H1 (cell line): ENCODE data around the gene ARMC9. TPM values are rescaled to one million over a fixed set of nuclear protein-coding genes. Genes with fewer than 3 reads are reported as not detected.

Source experiments
- CTCF ChIA-PET: fragments of 300-600 bp; sonication (Branson Sonifier 250); formaldehyde crosslinking; loops from one replicate; lab custom pipeline; 2021; ENCODE audit not compliant: partially characterized antibody; lab: Charles Lee
- POLR2A ChIA-PET: fragments of 300-600 bp; sonication (Branson Sonifier 250); formaldehyde crosslinking; loops from one replicate; lab custom pipeline; 2021; ENCODE audit warnings: inconsistent platforms; ENCODE audit not compliant: partially characterized antibody; lab: Charles Lee
- DNase-seq, 2 experiments: peaks; one replicate each; pipeline versions ENCODE4 v3.0.0 to v3.0.0-alpha.2; 2010 to 2022; ENCODE audit warnings: low spot score in 2 of 2, low read depth in 1 of 2, mixed read lengths in 1 of 2
- FAIRE-seq: peaks from 2 replicates; lab custom pipeline; 2011; peaks lifted over from hg19 to GRCh38; lab: Jason Lieb, UNC
- H2AFZ ChIP-seq: 2 replicates; pipeline ENCODE4 v1.8.1; 2012; ENCODE audit warnings: low read length, inconsistent platforms
- H2AK5ac ChIP-seq: 2 replicates; pipeline ENCODE4 v1.6.1; 2013; ENCODE audit warnings: low read depth, low read length
- H2BK120ac ChIP-seq: replicated peaks from 2 replicates; pipeline ENCODE3; 2013; ENCODE audit warnings: low read depth, low read length, inconsistent platforms
- H2BK12ac ChIP-seq: 2 replicates; pipeline ENCODE4 v1.6.1; 2013; ENCODE audit warnings: low read depth, low read length
- H2BK15ac ChIP-seq: 2 replicates; pipeline ENCODE4 v1.6.1; 2013; ENCODE audit warnings: low read length
- H2BK20ac ChIP-seq: 2 replicates; pipeline ENCODE4 v1.6.1; 2013; ENCODE audit warnings: low read length
- H2BK5ac ChIP-seq: 2 replicates; pipeline ENCODE4 v1.6.1; 2013; ENCODE audit warnings: low read depth, low read length
- H3K14ac ChIP-seq: 2 replicates; pipeline ENCODE4 v1.6.1; 2013; ENCODE audit warnings: inconsistent platforms; ENCODE audit not compliant: insufficient read length
- H3K18ac ChIP-seq: 2 replicates; pipeline ENCODE4 v1.6.1; 2013; ENCODE audit warnings: low read length; ENCODE audit errors: extremely low read depth
- H3K23ac ChIP-seq: 2 replicates; pipeline ENCODE4 v1.6.1; 2013; ENCODE audit warnings: inconsistent platforms; ENCODE audit not compliant: insufficient read length
- H3K23me2 ChIP-seq: 2 replicates; pipeline ENCODE4 v1.6.1; 2013; ENCODE audit warnings: low read depth, low read length
- H3K27ac ChIP-seq: 2 replicates; pipeline ENCODE4 v1.6.1; 2011; ENCODE audit warnings: low read depth, low read length, inconsistent platforms
- H3K27me3 ChIP-seq, 4 experiments: replicated peaks in 1 of 4; 1 replicate in 1 of 4; 2 replicates in 3 of 4; pipeline versions ENCODE4 v1.6.1 to v1.8.1; 2011 to 2013; ENCODE audit warnings: low read length in 3 of 4, mild to moderate bottlenecking in 3 of 4, inconsistent platforms in 2 of 4, mixed read lengths in 2 of 4, moderate library complexity in 1 of 4; ENCODE audit not compliant: control insufficient read depth in 3 of 4, insufficient read depth in 3 of 4; ENCODE audit errors: extremely low read depth in 1 of 4
- H3K36me3 ChIP-seq, 4 experiments: 2 replicates each; pipeline versions ENCODE4 v1.6.1 to v1.8.1; 2011 to 2013; ENCODE audit warnings: mild to moderate bottlenecking in 4 of 4, low read length in 3 of 4, moderate library complexity in 2 of 4, control low read depth in 1 of 4, inconsistent platforms in 1 of 4; ENCODE audit not compliant: insufficient read depth in 4 of 4, control insufficient read depth in 2 of 4
- H3K4ac ChIP-seq: replicated peaks from 2 replicates; pipeline ENCODE3; 2013; ENCODE audit warnings: low read length, low read depth, mixed read lengths, inconsistent platforms; ENCODE audit not compliant: insufficient read length
- H3K4me1 ChIP-seq, 4 experiments: replicated peaks in 1 of 4; 1 replicate in 1 of 4; 2 replicates in 3 of 4; pipeline versions ENCODE4 v1.6.1 to v1.8.1; 2011 to 2013; ENCODE audit warnings: low read length in 3 of 4, inconsistent platforms in 2 of 4, mixed read lengths in 1 of 4; ENCODE audit not compliant: insufficient read depth in 4 of 4, control insufficient read depth in 3 of 4
- H3K4me2 ChIP-seq, 2 experiments: 2 replicates each; pipeline versions ENCODE4 v1.6.1 to v1.8.1; 2011 to 2013; ENCODE audit warnings: low read depth in 2 of 2, low read length in 2 of 2, control low read depth in 1 of 2, inconsistent platforms in 1 of 2, mild to moderate bottlenecking in 1 of 2; ENCODE audit not compliant: insufficient read depth in 1 of 2
- H3K4me3 ChIP-seq, 4 experiments: fragments of 200-600, 300-600 bp in 1 of 4; sonication (generic), shearing (Covaris generic), sonication (Bioruptor Twin) in 1 of 4; 2 replicates each; pipeline versions ENCODE4 v1.5.1 to v1.8.1; 2011 to 2016; ENCODE audit warnings: low read length in 4 of 4, low read depth in 3 of 4, control low read depth in 2 of 4, inconsistent platforms in 2 of 4, mild to moderate bottlenecking in 2 of 4, mixed read lengths in 1 of 4, moderate library complexity in 1 of 4; ENCODE audit not compliant: insufficient read depth in 2 of 4; ENCODE audit errors: extremely low read depth in 1 of 4
- H3K56ac ChIP-seq: replicated peaks from 2 replicates; pipeline ENCODE3; 2013; ENCODE audit warnings: low read depth, mild to moderate bottlenecking, mixed read lengths, low read length, inconsistent platforms; ENCODE audit not compliant: insufficient read length
- H3K79me1 ChIP-seq: 2 replicates; pipeline ENCODE4 v1.6.1; 2013; ENCODE audit warnings: low read depth, low read length, control low read depth
- H3K79me2 ChIP-seq, 2 experiments: 2 replicates each; pipeline versions ENCODE4 v1.6.1 to v1.8.1; 2012 to 2013; ENCODE audit warnings: low read length in 2 of 2, mild to moderate bottlenecking in 2 of 2, inconsistent platforms in 1 of 2; ENCODE audit not compliant: insufficient read depth in 2 of 2, control insufficient read depth in 1 of 2
- H3K9ac ChIP-seq, 4 experiments: replicated peaks in 1 of 4; 1 replicate in 1 of 4; 2 replicates in 3 of 4; pipeline versions ENCODE4 v1.6.1 to v1.8.1; 2011 to 2013; ENCODE audit warnings: low read depth in 3 of 4, low read length in 3 of 4, control low read depth in 2 of 4, mild to moderate bottlenecking in 2 of 4, moderate library complexity in 2 of 4, inconsistent platforms in 1 of 4; ENCODE audit errors: extremely low read depth in 1 of 4
- H3K9me3 ChIP-seq, 2 experiments: 2 replicates each; pipeline versions ENCODE4 v1.6.1 to v1.8.1; 2012 to 2013; ENCODE audit warnings: mild to moderate bottlenecking in 2 of 2, moderate library complexity in 2 of 2, control low read depth in 1 of 2, inconsistent platforms in 1 of 2, low read depth in 1 of 2, low read length in 1 of 2, mixed read lengths in 1 of 2; ENCODE audit not compliant: insufficient read depth in 2 of 2
- H4K20me1 ChIP-seq, 2 experiments: replicated peaks in 1 of 2; 2 replicates each; pipeline versions ENCODE3 to v1.8.1; 2011 to 2013; ENCODE audit warnings: inconsistent platforms in 2 of 2, low read length in 2 of 2, mild to moderate bottlenecking in 1 of 2; ENCODE audit not compliant: insufficient read depth in 2 of 2, control insufficient read depth in 1 of 2
- H4K5ac ChIP-seq: 2 replicates; pipeline ENCODE4 v1.6.1; 2013; ENCODE audit warnings: low read length, low read depth, mixed read lengths, inconsistent platforms; ENCODE audit not compliant: insufficient read length
- H4K8ac ChIP-seq: 2 replicates; pipeline ENCODE4 v1.8.0; 2013; ENCODE audit warnings: mild to moderate bottlenecking, moderate library complexity, low read length, inconsistent platforms; ENCODE audit not compliant: insufficient read depth; ENCODE audit errors: extremely low read depth
- H4K91ac ChIP-seq: replicated peaks from 2 replicates; pipeline ENCODE3; 2013; ENCODE audit warnings: low read length, mixed read lengths, inconsistent platforms; ENCODE audit not compliant: insufficient read length
- ASH2L ChIP-seq: fragments of 200-600, 300-600 bp; sonication (generic); IDR thresholded peaks from one replicate; pipeline ENCODE4 v1.7.1; 2017; ENCODE audit warnings: low read length
- ATF2 ChIP-seq: IDR thresholded peaks from 2 replicates; pipeline ENCODE4 v1.6.1; 2012; ENCODE audit warnings: low read length, inconsistent platforms
- EP300 ChIP-seq, 2 experiments: IDR thresholded peaks; 1 replicate in 1 of 2; 2 replicates in 1 of 2; pipeline ENCODE4 v1.6.1; 2011 to 2012; ENCODE audit warnings: low read depth in 2 of 2, low read length in 2 of 2, mild to moderate bottlenecking in 2 of 2, borderline replicate concordance in 1 of 2, inconsistent platforms in 1 of 2, moderate library complexity in 1 of 2
- MAFK ChIP-seq: IDR thresholded peaks from 2 replicates; pipeline ENCODE4 v1.6.1; 2012; ENCODE audit warnings: low read depth, mild to moderate bottlenecking, improper control_type of control experiment, low read length
- POLR2A ChIP-seq, 2 experiments: IDR thresholded peaks; 1 replicate in 1 of 2; 2 replicates in 1 of 2; pipeline ENCODE4 v1.6.1; 2011; ENCODE audit warnings: low read depth in 2 of 2, low read length in 2 of 2, mild to moderate bottlenecking in 2 of 2; ENCODE audit errors: control extremely low read depth in 1 of 2
- POU5F1 ChIP-seq: IDR thresholded peaks from 2 replicates; pipeline ENCODE4 v1.6.1; 2011; ENCODE audit warnings: low read depth, mild to moderate bottlenecking, low read length, moderate library complexity
- SP1 ChIP-seq: IDR thresholded peaks from 2 replicates; pipeline ENCODE4 v1.6.1; 2011; ENCODE audit warnings: low read depth, low read length
- TAF1 ChIP-seq: IDR thresholded peaks from 2 replicates; pipeline ENCODE4 v1.6.1; 2011; ENCODE audit warnings: mild to moderate bottlenecking, low read depth, low read length
- YY1 ChIP-seq: IDR thresholded peaks from 2 replicates; pipeline ENCODE4 v1.6.1; 2011; ENCODE audit warnings: low read depth, mild to moderate bottlenecking, low read length
- WGBS, 2 experiments: shearing (Covaris generic) in 1 of 2; methylation state at CpG; one replicate each; pipeline versions ENCODE4 v1.1.6 to v1.1.7; 2013 to 2015; ENCODE audit warnings: low lambda C conversion rate in 2 of 2, mixed read lengths in 2 of 2, inconsistent platforms in 1 of 2, low coverage in 1 of 2, missing lambda C conversion rate in 1 of 2; ENCODE audit not compliant: insufficient replicate concordance in 2 of 2, insufficient coverage in 1 of 2, insufficient read length in 1 of 2; ENCODE audit errors: extremely low coverage in 1 of 2, missing lambda C conversion rate in 1 of 2; 5-methylcytosine and 5-hydroxymethylcytosine counted together
- polyA plus RNA-seq, 7 experiments: library from polyadenylated mRNA; depleted of rRNA in 3 of 7; stranded (reverse) in 5 of 7; unstranded in 2 of 7; fragments of >200 nt in 5 of 7; fragments of 200-250 nt in 2 of 7; gene quantifications; 1 replicate in 5 of 7; 2 replicates in 1 of 7; 4 replicates in 1 of 7; pipeline versions ENCODE4 v1.2.1 to v1.2.3, GENCODE V29; 2011 to 2013; ENCODE audit warnings: missing spikeins in 2 of 7, mixed read lengths in 2 of 7
- total RNA-seq: library from RNA; stranded (reverse); fragmentation: NEBNext Ultra II Directional; extraction: Animal tissue kit (Norgen Biotek cat#: 25700); gene quantifications from 2 replicates; pipeline ENCODE4 v1.2.1, GENCODE V29; 2021
- TF ChIP-seq, protein P1 (sequence below), 3 experiments: IDR thresholded peaks; 1 replicate in 2 of 3; 2 replicates in 1 of 3; pipeline versions ENCODE4 v1.5.1 to v1.6.1; 2011; ENCODE audit warnings: low read length in 3 of 3, mild to moderate bottlenecking in 3 of 3, inconsistent platforms in 2 of 3, low read depth in 1 of 3, moderate library complexity in 1 of 3; ENCODE audit not compliant: insufficient read depth in 1 of 3; ENCODE audit errors: control extremely low read depth in 1 of 3

Gene ARMC9
- total and polyA plus RNA-seq, 2 of the 8 experiments (the other 6 are each of a cell fraction or from before 2014, with no cell fraction given) = 23.2 to 36.1 TPM

DNA sequence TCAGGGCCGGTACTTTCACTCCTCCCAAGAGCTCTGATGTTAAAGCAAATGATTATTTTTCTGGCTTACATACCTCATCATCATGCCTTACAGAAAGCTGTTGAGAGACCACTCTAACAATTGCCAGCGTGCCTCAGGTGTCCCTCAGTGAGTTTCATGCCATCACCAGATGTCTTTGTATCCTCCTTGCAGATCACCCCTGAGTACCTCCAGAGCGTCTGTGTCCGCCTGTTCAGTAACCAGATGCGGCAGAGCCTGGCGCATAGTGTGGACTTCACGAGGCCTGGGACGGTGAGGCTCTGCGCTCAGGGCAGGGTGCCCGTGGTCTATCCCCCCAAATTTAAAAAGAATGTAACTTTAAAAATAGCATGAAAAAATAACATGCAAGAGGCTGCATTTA, 41.3 kb downstream of the ARMC9 start:
- H3K9ac ChIP-seq = no peak overlapping the region
- H2BK12ac ChIP-seq = no peak overlapping the region
- H3K4ac ChIP-seq = no peak overlapping the region
- H4K5ac ChIP-seq = no peak overlapping the region
- H3K23me2 ChIP-seq = no peaks in the 10 kb centered on the region
- DNase-seq = no peak
- H3K4me3 ChIP-seq = no peak overlapping the region
- no peak for FAIRE-seq
- no peak overlapping the region for H2BK5ac ChIP-seq
- ChIA-PET POLR2A (interaction anchor here (1.3 to 2.2 kb wide), 4 partner anchors 12 to 224 kb away, joined by 3 to 8 read pairs (median 6); partner anchors contain the start of gene NCL), CTCF (interaction anchor here (0.9 to 4.3 kb wide), 6 partner anchors 12 to 180 kb away, joined by 3 to 33 read pairs (median 6); no protein-coding TSS in a partner anchor)
- 97% methylated on average over 10 of the region's 10 CpGs; no CpG with 5 or more reads in 1 of the 2 experiments for WGBS, 2 experiments
- H3K9me3 ChIP-seq = no peaks in the 10 kb centered on the region
- H3K14ac ChIP-seq = no peak overlapping the region
- no peak overlapping the region for H3K18ac ChIP-seq
- H2BK20ac ChIP-seq = no peak overlapping the region
- H2AK5ac ChIP-seq = no peak overlapping the region
- H3K4me2 ChIP-seq = no peak overlapping the region
- H2BK120ac ChIP-seq = no peak overlapping the region
- no peak overlapping the region for H2BK15ac ChIP-seq
- H4K8ac ChIP-seq = no peak overlapping the region
- no peak overlapping the region for H2AFZ ChIP-seq
- H4K20me1 ChIP-seq = no peaks in the 10 kb centered on the region
- H3K79me2 ChIP-seq = no peaks in the 10 kb centered on the region
- H3K23ac ChIP-seq = no peak overlapping the region
- no peak overlapping the region for H4K91ac ChIP-seq
- peaks cover 0 to 24% (median 1%) of the 10 kb centered on the region in 4 experiments; a peak in 4 of 8 replicates for H3K36me3 ChIP-seq
- H3K79me1 ChIP-seq = no peaks in the 10 kb centered on the region
- no peaks in the 10 kb centered on the region for H3K27me3 ChIP-seq
- no peak overlapping the region for H3K56ac ChIP-seq
- no peak overlapping the region for H3K27ac ChIP-seq
- H3K4me1 ChIP-seq = peaks cover 0 to 2% (median 0%) of the 10 kb centered on the region in 4 experiments; a peak in 1 of 7 replicates
- TF ChIP-seq POU5F1 (no peak), YY1 (no peak), MAFK (no peak), EP300 (IDR thresholded peaks at IDR 0.05; ENCODE audit: borderline replicate concordance in 1 of 2, low read depth in 2 of 2, low read length in 2 of 2) (no peak), ASH2L (no peak), ATF2 (no peak), TAF1 (no peak), POLR2A (IDR thresholded peaks at IDR 0.05; ENCODE audit: control extremely low read depth in 1 of 2, low read depth in 2 of 2, low read length in 2 of 2) (no peak), SP1 (no peak)
- TF ChIP-seq, protein P1, sequence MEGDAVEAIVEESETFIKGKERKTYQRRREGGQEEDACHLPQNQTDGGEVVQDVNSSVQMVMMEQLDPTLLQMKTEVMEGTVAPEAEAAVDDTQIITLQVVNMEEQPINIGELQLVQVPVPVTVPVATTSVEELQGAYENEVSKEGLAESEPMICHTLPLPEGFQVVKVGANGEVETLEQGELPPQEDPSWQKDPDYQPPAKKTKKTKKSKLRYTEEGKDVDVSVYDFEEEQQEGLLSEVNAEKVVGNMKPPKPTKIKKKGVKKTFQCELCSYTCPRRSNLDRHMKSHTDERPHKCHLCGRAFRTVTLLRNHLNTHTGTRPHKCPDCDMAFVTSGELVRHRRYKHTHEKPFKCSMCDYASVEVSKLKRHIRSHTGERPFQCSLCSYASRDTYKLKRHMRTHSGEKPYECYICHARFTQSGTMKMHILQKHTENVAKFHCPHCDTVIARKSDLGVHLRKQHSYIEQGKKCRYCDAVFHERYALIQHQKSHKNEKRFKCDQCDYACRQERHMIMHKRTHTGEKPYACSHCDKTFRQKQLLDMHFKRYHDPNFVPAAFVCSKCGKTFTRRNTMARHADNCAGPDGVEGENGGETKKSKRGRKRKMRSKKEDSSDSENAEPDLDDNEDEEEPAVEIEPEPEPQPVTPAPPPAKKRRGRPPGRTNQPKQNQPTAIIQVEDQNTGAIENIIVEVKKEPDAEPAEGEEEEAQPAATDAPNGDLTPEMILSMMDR (IDR thresholded peaks at IDR 0.05; ENCODE audit: control extremely low read depth in 1 of 3, insufficient read depth in 1 of 3, low read depth in 1 of 3, low read length in 3 of 3) = no peak
